Measurements from ENCODE around the gene ST3GAL6. TPM values are rescaled to one million over a fixed set of nuclear protein-coding genes. Genes with fewer than 3 reads are reported as not detected.

ST3GAL6 gene
- total and polyA plus RNA-seq, 10 of the 15 experiments (the other 5 are each of a cell fraction or from before 2014, with no cell fraction given): 19.5 to 41.2 (median 37.4) TPM

GRCh38 chr3:98777286-98777685 is 14.1 kb downstream of the ST3GAL6 start:
- TF ChIP-seq RAD21 (IDR thresholded peaks at IDR 0.05; ENCODE audit: insufficient read depth, low read depth, low read length): no peak
- no peak for TF ChIP-seq SIX5 (IDR thresholded peaks at IDR 0.05; ENCODE audit: low read depth, low read length, severe bottlenecking)
- TF ChIP-seq SRF (IDR thresholded peaks at IDR 0.05; ENCODE audit: low read depth in 2 of 2, low read length in 2 of 2): no peak
- no peak for TF ChIP-seq TAF1 (IDR thresholded peaks at IDR 0.05; ENCODE audit: borderline replicate concordance, low read depth, low read length)
- no peak for TF ChIP-seq ZNF207 (IDR thresholded peaks at IDR 0.05; ENCODE audit: borderline replicate concordance)
- no peak for TF ChIP-seq PAX5 (IDR thresholded peaks at IDR 0.05; ENCODE audit: borderline replicate concordance, low read depth, low read length)
- no peak for TF ChIP-seq SIN3A (IDR thresholded peaks at IDR 0.05; ENCODE audit: low read depth, low read length)
- TF ChIP-seq STAT3 (IDR thresholded peaks at IDR 0.05; ENCODE audit: low read depth, low read length): no peak
- no peak for TF ChIP-seq CHD2 (IDR thresholded peaks at IDR 0.05; ENCODE audit: borderline replicate concordance, low read depth, low read length)
- no peak for TF ChIP-seq STAT1 (conservative IDR thresholded peaks at IDR 0.05)
- no peak for TF ChIP-seq NR2F1 (conservative IDR thresholded peaks at IDR 0.05)
- no peak for TF ChIP-seq CHD4 (IDR thresholded peaks at IDR 0.05)
- no peak for TF ChIP-seq RB1 (IDR thresholded peaks at IDR 0.05; ENCODE audit: borderline replicate concordance)
- no peak for TF ChIP-seq CREM (IDR thresholded peaks at IDR 0.05; ENCODE audit: low read depth)
- TF ChIP-seq ASH2L (IDR thresholded peaks at IDR 0.05; ENCODE audit: borderline replicate concordance, low read depth): no peak
- no peak for TF ChIP-seq EED (IDR thresholded peaks at IDR 0.05; ENCODE audit: low read depth)
- CTCF ChIA-PET: interaction anchor here (0.9 to 2.1 kb wide), 2 partner anchors 164 to 180 kb away, joined by 3 to 8 read pairs; no protein-coding TSS in a partner anchor
- no peaks in the 10 kb centered on the region for H3K4me1 ChIP-seq (ENCODE audit: control insufficient read depth, insufficient read depth, low read length)
- intact Hi-C loops (cut with micrococcal nuclease; ENCODE audit: unreplicated experiment): no loop called here
- SMC1A ChIA-PET (ENCODE audit: uncharacterized antibody, unreplicated experiment): interaction anchor here (0.6 to 4.3 kb wide), 10 partner anchors 8 to 55 kb away, joined by 3 to 13 read pairs (median 4); no protein-coding TSS in a partner anchor
- no peaks in the 10 kb centered on the region for H3K9me3 ChIP-seq (replicated peaks; ENCODE audit: control insufficient read depth, insufficient read depth, low read length)
- ATAC-seq (no peak), DNase-seq (ENCODE audit: low read depth, low spot score) (no peak), FAIRE-seq (no peak)
- no TSS peak for BruUV-seq (replicated peaks)
- no peak overlapping the region for H3K27ac ChIP-seq (ENCODE audit: control insufficient read depth, insufficient read depth)
- WGBS (ENCODE audit: insufficient coverage, insufficient replicate concordance, low lambda C conversion rate, missing lambda C conversion rate): 95% methylated on average over 2 of the region's 2 CpGs
- H3K27me3 ChIP-seq (replicated peaks in 1 of 2; ENCODE audit: control insufficient read depth in 2 of 2, insufficient read depth in 2 of 2, low read length in 1 of 2): no peaks in the 10 kb centered on the region
- peaks cover 2 to 4% of the 10 kb centered on the region in 2 experiments; a peak in 2 of 4 replicates for H3K36me3 ChIP-seq (ENCODE audit: control insufficient read depth in 2 of 2, insufficient read depth in 2 of 2, low read length in 1 of 2)
- H3K9ac ChIP-seq (ENCODE audit: control insufficient read depth, insufficient read depth, low read length): no peak overlapping the region
- no peak overlapping the region for H3K4me3 ChIP-seq
- H3K79me2 ChIP-seq (ENCODE audit: control insufficient read depth, insufficient read depth, low read length): no peaks in the 10 kb centered on the region
- POLR2A ChIA-PET: interaction anchor here (0.6 to 1.2 kb wide), 3 partner anchors 9 to 50 kb away, joined by 3 to 6 read pairs (median 3); no protein-coding TSS in a partner anchor
- no peak overlapping the region for H3K4me2 ChIP-seq (ENCODE audit: control insufficient read depth, insufficient read depth)
- H4K20me1 ChIP-seq (ENCODE audit: control insufficient read depth, insufficient read depth): no peaks in the 10 kb centered on the region
- H2AFZ ChIP-seq (ENCODE audit: control insufficient read depth, low read depth, low read length): no peak overlapping the region
- in situ Hi-C loops (cut with MboI): no loop called here
- RAD21 ChIA-PET (ENCODE audit: unreplicated experiment): interaction anchor here (1.3 kb wide), 1 partner anchor 47 kb away, joined by 3 read pairs; no protein-coding TSS in a partner anchor
